ENCODE results near the gene ST3GAL3.

Gene ST3GAL3

DNA sequence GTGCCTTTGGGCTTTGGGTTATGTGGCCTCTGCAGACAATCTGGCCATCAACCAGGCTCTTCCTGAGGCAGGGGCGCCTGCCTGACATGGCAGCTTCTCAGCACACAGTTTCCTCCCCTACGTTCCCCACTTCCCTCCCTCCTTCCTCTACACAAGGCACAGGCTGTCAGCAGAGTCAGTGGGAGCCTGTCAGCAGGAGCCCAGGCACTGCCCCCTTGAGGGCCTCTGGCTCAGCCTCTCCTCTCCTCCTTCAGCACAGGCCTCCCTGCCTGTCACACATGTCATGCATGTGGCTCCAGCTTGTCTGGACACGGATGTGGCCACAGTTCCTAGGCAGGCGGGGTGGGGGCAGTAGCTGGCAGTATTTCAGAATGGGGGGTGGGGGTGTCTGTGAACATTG lies 174.1 kb downstream of the ST3GAL3 start:
- ChIA-PET CTCF (interaction anchor here (0.7 to 1.0 kb wide), 2 partner anchors 117 to 240 kb away, joined by 3 read pairs; no protein-coding TSS in a partner anchor), POLR2A (no interaction called here)
- TF ChIP-seq ZIC2 (tag by site-specific recombination; IDR thresholded peaks at IDR 0.05) (peak; percentile 75), ZNF324 (tag by site-specific recombination; IDR thresholded peaks at IDR 0.05) (no peak), GLIS1 (tag by site-specific recombination; IDR thresholded peaks at IDR 0.05) (peak; percentile 40; the same call in 1 of the 2 replicates)
- H3K36me3 ChIP-seq (ENCODE audit: control insufficient read depth in 2 of 2, insufficient read depth in 1 of 2, low read length in 2 of 2): no peaks in the 10 kb centered on the region
- no peaks in the 10 kb centered on the region for H3K4me1 ChIP-seq (ENCODE audit: control insufficient read depth, insufficient read depth, low read length)
- H3K9me3 ChIP-seq (ENCODE audit: control insufficient read depth, insufficient read depth, low read depth, low read length): no peaks in the 10 kb centered on the region
- no peak overlapping the region for H3K4me3 ChIP-seq (ENCODE audit: low read depth, low read length)
- no peak overlapping the region for H3K27ac ChIP-seq (ENCODE audit: extremely low read depth, low read depth, low read length)

DNA sequence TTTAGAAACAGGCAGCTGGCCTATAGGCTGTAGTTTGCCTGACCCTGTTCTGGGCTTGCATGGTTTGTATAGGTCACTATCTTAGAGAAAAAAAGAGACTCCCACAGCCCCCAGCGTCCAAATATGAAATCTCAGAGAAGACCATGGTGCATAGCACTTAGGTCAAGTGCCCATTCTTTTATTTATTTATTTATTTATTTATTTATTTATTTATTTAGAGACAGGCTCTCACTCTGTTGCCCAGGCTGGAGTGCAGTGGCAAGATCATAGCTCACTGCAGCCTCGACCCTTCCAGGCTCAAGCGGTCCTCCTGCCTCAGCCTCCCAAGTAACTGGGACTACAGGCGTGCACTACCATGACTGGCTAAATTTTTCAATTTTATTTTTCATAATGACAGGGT lies 175.4 kb downstream of the ST3GAL3 start:
- no peaks in the 10 kb centered on the region for H3K36me3 ChIP-seq (ENCODE audit: control insufficient read depth in 2 of 2, insufficient read depth in 1 of 2, low read length in 2 of 2)
- CTCF ChIA-PET: interaction anchor here (0.7 to 1.0 kb wide), 3 partner anchors 21 to 119 kb away, joined by 3 to 4 read pairs (median 3); no protein-coding TSS in a partner anchor
- POLR2A ChIA-PET: no interaction called here
- no peaks in the 10 kb centered on the region for H3K9me3 ChIP-seq (ENCODE audit: control insufficient read depth, insufficient read depth, low read depth, low read length)
- no peak overlapping the region for H3K27ac ChIP-seq (ENCODE audit: extremely low read depth, low read depth, low read length)
- H3K4me1 ChIP-seq (ENCODE audit: control insufficient read depth, insufficient read depth, low read length): no peaks in the 10 kb centered on the region
- no peak overlapping the region for H3K4me3 ChIP-seq (ENCODE audit: low read depth, low read length)
- TF ChIP-seq ZNF529 (tag by site-specific recombination; IDR thresholded peaks at IDR 0.05; ENCODE audit: insufficient replicate concordance): no peak
- TF ChIP-seq ZNF707 (tag by site-specific recombination; IDR thresholded peaks at IDR 0.05): no peak
- 0 out of 2 replicates have a peak, but pooled peaks have one; percentile 14 for TF ChIP-seq ZNF121 (tag by site-specific recombination; IDR thresholded peaks at IDR 0.05)
- no peak for TF ChIP-seq ZNF366 (tag by site-specific recombination; conservative IDR thresholded peaks at IDR 0.05)
- no peak for TF ChIP-seq ZNF175 (tag by site-specific recombination; IDR thresholded peaks at IDR 0.05)
- no peak for TF ChIP-seq KLF1 (tag by site-specific recombination; IDR thresholded peaks at IDR 0.05)
- TF ChIP-seq, protein P1, sequence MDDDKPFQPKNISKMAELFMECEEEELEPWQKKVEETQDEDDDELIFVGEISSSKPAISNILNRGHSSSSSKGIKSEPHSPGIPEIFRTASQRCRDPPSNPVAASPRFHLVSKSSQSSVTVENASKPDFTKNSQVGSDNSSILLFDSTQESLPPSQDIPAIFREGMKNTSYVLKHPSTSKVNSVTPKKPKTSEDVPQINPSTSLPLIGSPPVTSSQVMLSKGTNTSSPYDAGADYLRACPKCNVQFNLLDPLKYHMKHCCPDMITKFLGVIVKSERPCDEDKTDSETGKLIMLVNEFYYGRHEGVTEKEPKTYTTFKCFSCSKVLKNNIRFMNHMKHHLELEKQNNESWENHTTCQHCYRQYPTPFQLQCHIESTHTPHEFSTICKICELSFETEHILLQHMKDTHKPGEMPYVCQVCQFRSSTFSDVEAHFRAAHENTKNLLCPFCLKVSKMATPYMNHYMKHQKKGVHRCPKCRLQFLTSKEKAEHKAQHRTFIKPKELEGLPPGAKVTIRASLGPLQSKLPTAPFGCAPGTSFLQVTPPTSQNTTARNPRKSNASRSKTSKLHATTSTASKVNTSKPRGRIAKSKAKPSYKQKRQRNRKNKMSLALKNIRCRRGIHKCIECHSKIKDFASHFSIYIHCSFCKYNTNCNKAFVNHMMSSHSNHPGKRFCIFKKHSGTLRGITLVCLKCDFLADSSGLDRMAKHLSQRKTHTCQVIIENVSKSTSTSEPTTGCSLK (tag by site-specific recombination; IDR thresholded peaks at IDR 0.05): no peak
- TF ChIP-seq, protein P2, sequence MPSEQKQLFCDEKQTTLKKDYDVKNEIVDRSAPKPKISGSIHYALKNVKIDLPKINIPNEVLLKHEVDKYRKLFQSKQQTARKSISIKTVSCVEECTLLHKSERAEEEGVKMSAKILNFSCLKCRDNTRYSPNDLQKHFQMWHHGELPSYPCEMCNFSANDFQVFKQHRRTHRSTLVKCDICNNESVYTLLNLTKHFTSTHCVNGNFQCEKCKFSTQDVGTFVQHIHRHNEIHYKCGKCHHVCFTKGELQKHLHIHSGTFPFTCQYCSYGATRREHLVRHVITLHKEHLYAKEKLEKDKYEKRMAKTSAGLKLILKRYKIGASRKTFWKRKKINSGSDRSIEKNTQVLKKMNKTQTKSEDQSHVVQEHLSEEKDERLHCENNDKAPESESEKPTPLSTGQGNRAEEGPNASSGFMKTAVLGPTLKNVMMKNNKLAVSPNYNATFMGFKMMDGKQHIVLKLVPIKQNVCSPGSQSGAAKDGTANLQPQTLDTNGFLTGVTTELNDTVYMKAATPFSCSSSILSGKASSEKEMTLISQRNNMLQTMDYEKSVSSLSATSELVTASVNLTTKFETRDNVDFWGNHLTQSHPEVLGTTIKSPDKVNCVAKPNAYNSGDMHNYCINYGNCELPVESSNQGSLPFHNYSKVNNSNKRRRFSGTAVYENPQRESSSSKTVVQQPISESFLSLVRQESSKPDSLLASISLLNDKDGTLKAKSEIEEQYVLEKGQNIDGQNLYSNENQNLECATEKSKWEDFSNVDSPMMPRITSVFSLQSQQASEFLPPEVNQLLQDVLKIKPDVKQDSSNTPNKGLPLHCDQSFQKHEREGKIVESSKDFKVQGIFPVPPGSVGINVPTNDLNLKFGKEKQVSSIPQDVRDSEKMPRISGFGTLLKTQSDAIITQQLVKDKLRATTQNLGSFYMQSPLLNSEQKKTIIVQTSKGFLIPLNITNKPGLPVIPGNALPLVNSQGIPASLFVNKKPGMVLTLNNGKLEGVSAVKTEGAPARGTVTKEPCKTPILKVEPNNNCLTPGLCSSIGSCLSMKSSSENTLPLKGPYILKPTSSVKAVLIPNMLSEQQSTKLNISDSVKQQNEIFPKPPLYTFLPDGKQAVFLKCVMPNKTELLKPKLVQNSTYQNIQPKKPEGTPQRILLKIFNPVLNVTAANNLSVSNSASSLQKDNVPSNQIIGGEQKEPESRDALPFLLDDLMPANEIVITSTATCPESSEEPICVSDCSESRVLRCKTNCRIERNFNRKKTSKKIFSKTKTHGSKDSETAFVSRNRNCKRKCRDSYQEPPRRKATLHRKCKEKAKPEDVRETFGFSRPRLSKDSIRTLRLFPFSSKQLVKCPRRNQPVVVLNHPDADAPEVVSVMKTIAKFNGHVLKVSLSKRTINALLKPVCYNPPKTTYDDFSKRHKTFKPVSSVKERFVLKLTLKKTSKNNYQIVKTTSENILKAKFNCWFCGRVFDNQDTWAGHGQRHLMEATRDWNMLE (tag by site-specific recombination; conservative IDR thresholded peaks at IDR 0.05; ENCODE audit: low read depth): peak; percentile 93
- 0 out of 2 replicates have a peak, but pooled peaks have one; percentile 54 for TF ChIP-seq ZNF530 (tag by site-specific recombination; IDR thresholded peaks at IDR 0.05; ENCODE audit: low read depth)
- TF ChIP-seq ZNF341 (tag by site-specific recombination; IDR thresholded peaks at IDR 0.05; ENCODE audit: low read depth): no peak
- TF ChIP-seq ZNF324 (tag by site-specific recombination; IDR thresholded peaks at IDR 0.05): no peak
- peak; percentile 82 for TF ChIP-seq ZBTB8A (tag by site-specific recombination; IDR thresholded peaks at IDR 0.05)
- TF ChIP-seq HOXC10 (CRISPR knock-in tag; IDR thresholded peaks at IDR 0.05): no peak
- TF ChIP-seq ZNF514 (tag by site-specific recombination; IDR thresholded peaks at IDR 0.05): no peak
- TF ChIP-seq, protein P3, sequence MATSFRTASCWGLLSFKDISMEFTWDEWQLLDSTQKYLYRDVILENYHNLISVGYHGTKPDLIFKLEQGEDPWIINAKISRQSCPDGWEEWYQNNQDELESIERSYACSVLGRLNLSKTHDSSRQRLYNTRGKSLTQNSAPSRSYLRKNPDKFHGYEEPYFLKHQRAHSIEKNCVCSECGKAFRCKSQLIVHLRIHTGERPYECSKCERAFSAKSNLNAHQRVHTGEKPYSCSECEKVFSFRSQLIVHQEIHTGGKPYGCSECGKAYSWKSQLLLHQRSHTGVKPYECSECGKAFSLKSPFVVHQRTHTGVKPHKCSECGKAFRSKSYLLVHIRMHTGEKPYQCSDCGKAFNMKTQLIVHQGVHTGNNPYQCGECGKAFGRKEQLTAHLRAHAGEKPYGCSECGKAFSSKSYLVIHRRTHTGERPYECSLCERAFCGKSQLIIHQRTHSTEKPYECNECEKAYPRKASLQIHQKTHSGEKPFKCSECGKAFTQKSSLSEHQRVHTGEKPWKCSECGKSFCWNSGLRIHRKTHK (tag by site-specific recombination; IDR thresholded peaks at IDR 0.05): no peak
- TF ChIP-seq, protein P4, sequence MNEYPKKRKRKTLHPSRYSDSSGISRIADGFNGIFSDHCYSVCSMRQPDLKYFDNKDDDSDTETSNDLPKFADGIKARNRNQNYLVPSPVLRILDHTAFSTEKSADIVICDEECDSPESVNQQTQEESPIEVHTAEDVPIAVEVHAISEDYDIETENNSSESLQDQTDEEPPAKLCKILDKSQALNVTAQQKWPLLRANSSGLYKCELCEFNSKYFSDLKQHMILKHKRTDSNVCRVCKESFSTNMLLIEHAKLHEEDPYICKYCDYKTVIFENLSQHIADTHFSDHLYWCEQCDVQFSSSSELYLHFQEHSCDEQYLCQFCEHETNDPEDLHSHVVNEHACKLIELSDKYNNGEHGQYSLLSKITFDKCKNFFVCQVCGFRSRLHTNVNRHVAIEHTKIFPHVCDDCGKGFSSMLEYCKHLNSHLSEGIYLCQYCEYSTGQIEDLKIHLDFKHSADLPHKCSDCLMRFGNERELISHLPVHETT (tag by site-specific recombination; IDR thresholded peaks at IDR 0.05): no peak
- no peak for TF ChIP-seq ZNF10 (tag by site-specific recombination; IDR thresholded peaks at IDR 0.05)
- peak; percentile 52 for TF ChIP-seq ZNF629 (tag by site-specific recombination; IDR thresholded peaks at IDR 0.05)
- no peak for TF ChIP-seq EGR2 (tag by site-specific recombination; IDR thresholded peaks at IDR 0.05; ENCODE audit: low read depth)
- no peak for TF ChIP-seq ZNF391 (tag by site-specific recombination; IDR thresholded peaks at IDR 0.05; ENCODE audit: borderline replicate concordance, low read depth)
- no peak for TF ChIP-seq ZFHX2 (tag by site-specific recombination; conservative IDR thresholded peaks at IDR 0.05)
- TF ChIP-seq, protein P5, sequence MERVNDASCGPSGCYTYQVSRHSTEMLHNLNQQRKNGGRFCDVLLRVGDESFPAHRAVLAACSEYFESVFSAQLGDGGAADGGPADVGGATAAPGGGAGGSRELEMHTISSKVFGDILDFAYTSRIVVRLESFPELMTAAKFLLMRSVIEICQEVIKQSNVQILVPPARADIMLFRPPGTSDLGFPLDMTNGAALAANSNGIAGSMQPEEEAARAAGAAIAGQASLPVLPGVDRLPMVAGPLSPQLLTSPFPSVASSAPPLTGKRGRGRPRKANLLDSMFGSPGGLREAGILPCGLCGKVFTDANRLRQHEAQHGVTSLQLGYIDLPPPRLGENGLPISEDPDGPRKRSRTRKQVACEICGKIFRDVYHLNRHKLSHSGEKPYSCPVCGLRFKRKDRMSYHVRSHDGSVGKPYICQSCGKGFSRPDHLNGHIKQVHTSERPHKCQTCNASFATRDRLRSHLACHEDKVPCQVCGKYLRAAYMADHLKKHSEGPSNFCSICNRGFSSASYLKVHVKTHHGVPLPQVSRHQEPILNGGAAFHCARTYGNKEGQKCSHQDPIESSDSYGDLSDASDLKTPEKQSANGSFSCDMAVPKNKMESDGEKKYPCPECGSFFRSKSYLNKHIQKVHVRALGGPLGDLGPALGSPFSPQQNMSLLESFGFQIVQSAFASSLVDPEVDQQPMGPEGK (tag by site-specific recombination; IDR thresholded peaks at IDR 0.05): no peak
